K562 (cell line): ENCODE measurements around the gene CELA3A. TPM values are rescaled to one million over a fixed set of nuclear protein-coding genes. Genes with fewer than 3 reads are reported as not detected.

Experiments
- CBFA2T3 ChIP-seq: fragments of 450-650 bp; IDR thresholded peaks from 2 replicates; pipeline ENCODE4 v1.6.1; 2017
- GABPB2 ChIP-seq: fragments of 250-450 bp; sonication (Bioruptor Pico); conservative IDR thresholded peaks from 2 replicates; pipeline ENCODE4 v1.5.1; 2021; ENCODE audit warnings: mild to moderate bottlenecking
- KDM4B ChIP-seq, 2 experiments: fragments of 450-650 bp in 1 of 2; sonication (generic) in 1 of 2; IDR thresholded peaks; 2 replicates each; pipeline ENCODE4 v1.6.1; 2016 to 2017; ENCODE audit warnings: borderline replicate concordance in 2 of 2, antibody characterized with exemption in 1 of 2, low read depth in 1 of 2, mild to moderate bottlenecking in 1 of 2
- MCM2 ChIP-seq: fragments of 450-650 bp; IDR thresholded peaks from 2 replicates; pipeline ENCODE4 v1.6.1; 2017; ENCODE audit warnings: low read depth, mild to moderate bottlenecking
- NFE2 ChIP-seq: IDR thresholded peaks from 2 replicates; pipeline ENCODE4 v1.6.1; 2014; ENCODE audit warnings: antibody characterized with exemption, low read depth
- PCBP1 ChIP-seq: fragments of 200-400 bp; formaldehyde crosslinking; IDR thresholded peaks from 2 replicates; pipeline ENCODE4 v1.6.1; 2018; ENCODE audit warnings: mild to moderate bottlenecking, low read depth, low read length; ENCODE audit not compliant: poor library complexity, severe bottlenecking
- PKNOX1 ChIP-seq: fragments of 450-650 bp; IDR thresholded peaks from 2 replicates; pipeline ENCODE4 v1.6.1; 2016
- WHSC1 ChIP-seq: IDR thresholded peaks from one replicate; pipeline ENCODE4 v1.6.1; 2012; ENCODE audit warnings: low read length, control low read depth, inconsistent platforms
- ZNF175 ChIP-seq: fragments of 200-800 bp; sonication (Bioruptor generic); IDR thresholded peaks from 2 replicates; pipeline ENCODE4 v1.6.1; 2016; ENCODE audit warnings: low read depth, mild to moderate bottlenecking, missing genetic modification characterization, missing compliant biosample characterization
- ZNF197 ChIP-seq: fragments of 200-800 bp; sonication (Bioruptor generic); IDR thresholded peaks from 2 replicates; pipeline ENCODE4 v1.6.1; 2016; ENCODE audit warnings: low read depth, missing genetic modification characterization, missing compliant biosample characterization
- ZNF584 ChIP-seq: fragments of 200-800 bp; sonication (Bioruptor generic); IDR thresholded peaks from 2 replicates; pipeline ENCODE4 v1.6.1; 2016; ENCODE audit warnings: low read depth, mild to moderate bottlenecking, missing genetic modification characterization, missing compliant biosample characterization
- polyA plus RNA-seq, 8 experiments: library from polyadenylated mRNA; depleted of rRNA in 4 of 8; stranded (reverse) in 5 of 8; unstranded in 3 of 8; fragments of >200 nt; fragmentation: Nextera tagmentation in 2 of 8; fragmentation: Illumina TruSeq in 1 of 8; extraction: Ambion mirVana in 2 of 8; extraction: Trizol in 1 of 8; gene quantifications; 2 replicates each; pipeline versions ENCODE4 v1.2.1 to v1.2.3, GENCODE V29; 2011 to 2014; ENCODE audit warnings: inconsistent platforms in 1 of 8, missing spikeins in 1 of 8
- total RNA-seq, 7 experiments: library from RNA; depleted of rRNA in 6 of 7; stranded (reverse); fragments of >200 nt in 6 of 7; fragmentation: Illumina TruSeq in 2 of 7; extraction: Trizol in 2 of 7; gene quantifications; 2 replicates each; pipeline versions ENCODE4 v1.2.1 to v1.2.3, GENCODE V29; 2011 to 2021; ENCODE audit warnings: low replicate concordance in 1 of 7
- TF ChIP-seq, protein P1 (sequence below): sonication (generic); formaldehyde crosslinking; IDR thresholded peaks from 2 replicates; pipeline ENCODE4 v1.8.1; 2023; ENCODE audit warnings: mild to moderate bottlenecking, missing genetic modification reagents

CELA3A gene
- total and polyA plus RNA-seq, 9 of the 15 experiments (the other 6 are each of a cell fraction or from before 2014, with no cell fraction given), result 5.4 TPM; not detected in 8

DNA sequence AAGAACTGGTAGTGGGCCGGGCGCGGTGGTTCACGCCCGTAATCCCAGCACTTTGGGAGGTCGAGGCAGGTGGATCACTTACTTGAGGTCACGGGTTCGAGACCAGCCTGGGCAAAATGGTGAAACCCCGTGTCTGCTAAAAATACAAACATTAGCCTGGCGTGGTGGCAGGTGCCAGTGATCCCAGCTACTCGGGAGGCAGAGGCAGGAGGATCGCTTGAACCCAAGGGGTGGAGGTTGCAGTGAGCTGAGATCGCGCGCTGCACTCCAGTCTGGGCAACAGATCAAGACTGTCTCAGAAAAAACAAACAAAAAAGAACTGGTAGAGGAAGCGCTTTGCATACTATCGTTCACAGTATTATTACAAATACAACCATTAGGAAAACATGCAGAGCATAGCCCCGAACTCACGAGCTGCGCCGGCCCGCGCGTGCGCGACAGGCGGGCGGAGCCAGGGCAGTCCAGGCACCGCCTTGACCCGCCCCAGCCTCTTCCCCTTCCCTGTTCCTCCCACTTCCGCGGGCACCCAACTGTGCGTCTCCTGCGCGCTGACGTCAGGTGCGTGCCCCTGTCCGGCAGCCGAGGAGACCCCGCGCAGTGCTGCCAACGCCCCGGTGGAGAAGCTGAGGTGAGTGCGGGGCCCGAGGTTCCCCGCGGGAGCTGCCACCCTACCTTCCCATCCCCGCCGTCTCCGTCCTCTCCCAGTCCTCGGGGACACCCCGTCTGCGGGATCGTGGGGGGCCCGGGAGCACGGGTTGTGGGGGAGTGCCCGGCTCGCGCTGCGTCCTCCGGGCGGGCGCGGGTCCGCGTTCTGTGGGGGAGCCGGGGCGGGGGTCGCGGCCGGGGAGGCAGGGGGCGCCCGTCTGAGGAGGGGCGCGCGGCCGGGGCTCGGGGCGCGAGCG lies 50.9 kb downstream of the CELA3A start, which contains the start of gene CDC42 (continued):
- TF ChIP-seq, protein P1, sequence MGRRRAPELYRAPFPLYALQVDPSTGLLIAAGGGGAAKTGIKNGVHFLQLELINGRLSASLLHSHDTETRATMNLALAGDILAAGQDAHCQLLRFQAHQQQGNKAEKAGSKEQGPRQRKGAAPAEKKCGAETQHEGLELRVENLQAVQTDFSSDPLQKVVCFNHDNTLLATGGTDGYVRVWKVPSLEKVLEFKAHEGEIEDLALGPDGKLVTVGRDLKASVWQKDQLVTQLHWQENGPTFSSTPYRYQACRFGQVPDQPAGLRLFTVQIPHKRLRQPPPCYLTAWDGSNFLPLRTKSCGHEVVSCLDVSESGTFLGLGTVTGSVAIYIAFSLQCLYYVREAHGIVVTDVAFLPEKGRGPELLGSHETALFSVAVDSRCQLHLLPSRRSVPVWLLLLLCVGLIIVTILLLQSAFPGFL, result no peak
- TF ChIP-seq NFE2, result no peak
- TF ChIP-seq ZNF175, result no peak; the same call in 1 of the 2 replicates
- TF ChIP-seq ZNF197, result no peak
- no peak for TF ChIP-seq MCM2
- TF ChIP-seq CBFA2T3, result no peak
- peak; percentile 19 for TF ChIP-seq PCBP1
- TF ChIP-seq GABPB2 (CRISPR knock-in tag), result no peak
- peak; percentile 79 for TF ChIP-seq PKNOX1
- no peak for TF ChIP-seq ZNF584 (CRISPR knock-in tag)
- no peak for TF ChIP-seq KDM4B (IDR thresholded peaks at IDR 0.05; ENCODE audit: borderline replicate concordance in 2 of 2, low read depth in 1 of 2)
- TF ChIP-seq WHSC1, result no peak
